ENCODE results near the gene WDR64. TPM values are rescaled to one million over a fixed set of nuclear protein-coding genes. Genes with fewer than 3 reads are reported as not detected.

WDR64 gene
- total and polyA plus RNA-seq, 2 of the 13 experiments (the other 11 are each of a cell fraction or from before 2014, with no cell fraction given): not detected

DNA sequence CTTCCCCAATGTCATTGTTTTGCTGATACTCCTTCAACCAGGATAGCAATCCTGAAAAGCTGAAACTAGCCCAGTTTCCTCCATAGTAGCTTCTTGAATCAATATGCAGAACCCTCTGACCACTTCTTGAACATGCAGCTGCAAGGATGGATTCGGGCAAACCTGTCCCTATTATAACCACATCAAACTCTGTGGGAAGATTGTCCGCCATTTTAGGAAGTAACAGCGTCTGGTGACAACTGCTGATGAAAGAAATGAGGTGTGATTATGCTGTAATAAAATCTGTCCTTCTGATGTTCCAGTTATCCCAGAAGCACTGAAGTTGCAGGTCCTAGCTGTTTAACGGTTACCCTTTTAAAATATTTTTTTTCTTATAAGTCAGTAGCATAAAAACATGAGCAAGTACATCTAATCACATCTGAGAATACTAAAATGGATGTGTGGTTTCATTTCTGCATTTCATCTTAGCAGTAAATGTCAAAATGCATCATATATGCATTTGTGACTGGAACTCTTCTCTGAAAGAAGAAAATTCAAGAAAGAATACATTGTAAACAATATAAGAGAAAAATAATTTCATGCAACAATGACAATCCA, 16.4 kb upstream of the WDR64 start:
- Histone ChIP-seq H3K36me3 (replicated peaks in 1 of 2; ENCODE audit: control insufficient read depth in 1 of 2, insufficient read depth in 2 of 2, low read length in 2 of 2) (peaks cover 2 to 18% of the 10 kb centered on the region in 2 experiments; a peak in 4 of 5 replicates), H3K27me3 (ENCODE audit: control insufficient read depth in 1 of 2, insufficient read depth in 2 of 2, low read length in 2 of 2) (no peaks in the 10 kb centered on the region; a peak in 1 of 5 replicates), H4K20me1 (ENCODE audit: insufficient read depth, low read length) (peaks cover 6% of the 10 kb centered on the region; the same call in 1 of the 2 replicates), H3K4me3 (replicated peaks in 1 of 3; ENCODE audit: insufficient read depth in 1 of 3, low read depth in 2 of 3, low read length in 3 of 3) (no peak overlapping the region), H3K4me1 (ENCODE audit: insufficient read depth, low read length) (peaks cover 39% of the 10 kb centered on the region), H3K27ac (ENCODE audit: extremely low read length, insufficient read depth, low read length) (no peak overlapping the region), H3K9me3 (ENCODE audit: low read length) (no peaks in the 10 kb centered on the region), H3K9ac (ENCODE audit: insufficient read depth, low read depth, low read length) (no peak overlapping the region), H3K79me2 (ENCODE audit: insufficient read depth, low read length) (peaks cover 24% of the 10 kb centered on the region), H2AFZ (ENCODE audit: low read length) (no peak overlapping the region), H3K4me2 (ENCODE audit: low read depth, low read length) (no peak overlapping the region)
- ChIA-PET POLR2A (no interaction called here), CTCF (ENCODE audit: low intra/inter-chr PET ratio, low total read pairs) (no interaction called here)
- FAIRE-seq (no peak), ATAC-seq (no peak), DNase-seq (ENCODE audit: low spot score) (no peak)
- in situ Hi-C loops (cut with HindIII; ENCODE audit: extremely low pct_ligation_motif_present, low pct_unique_long_range_greater_than_20kb): loop anchor here (10.0 kb wide), 1 partner anchor 111 kb away; no protein-coding TSS in a partner anchor
- TF ChIP-seq EED (CRISPR knock-in tag; IDR thresholded peaks at IDR 0.05): no peak
- TF ChIP-seq NR2F6 (IDR thresholded peaks at IDR 0.05): no peak
- no peak for TF ChIP-seq NR2F6 (CRISPR knock-in tag; IDR thresholded peaks at IDR 0.05)
- TF ChIP-seq, protein P1, sequence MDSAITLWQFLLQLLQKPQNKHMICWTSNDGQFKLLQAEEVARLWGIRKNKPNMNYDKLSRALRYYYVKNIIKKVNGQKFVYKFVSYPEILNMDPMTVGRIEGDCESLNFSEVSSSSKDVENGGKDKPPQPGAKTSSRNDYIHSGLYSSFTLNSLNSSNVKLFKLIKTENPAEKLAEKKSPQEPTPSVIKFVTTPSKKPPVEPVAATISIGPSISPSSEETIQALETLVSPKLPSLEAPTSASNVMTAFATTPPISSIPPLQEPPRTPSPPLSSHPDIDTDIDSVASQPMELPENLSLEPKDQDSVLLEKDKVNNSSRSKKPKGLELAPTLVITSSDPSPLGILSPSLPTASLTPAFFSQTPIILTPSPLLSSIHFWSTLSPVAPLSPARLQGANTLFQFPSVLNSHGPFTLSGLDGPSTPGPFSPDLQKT (CRISPR knock-in tag; IDR thresholded peaks at IDR 0.05; ENCODE audit: borderline replicate concordance): no peak
- no peak for TF ChIP-seq NR2F2 (IDR thresholded peaks at IDR 0.05; ENCODE audit: borderline replicate concordance, low read depth)
- no peak for TF ChIP-seq PPARG (CRISPR knock-in tag; conservative IDR thresholded peaks at IDR 0.05)
- no peak for TF ChIP-seq IKZF1 (IDR thresholded peaks at IDR 0.05)
- TF ChIP-seq KDM5A (IDR thresholded peaks at IDR 0.05; ENCODE audit: borderline replicate concordance, low read length): no peak
- TF ChIP-seq ZNF547 (CRISPR knock-in tag; IDR thresholded peaks at IDR 0.05): no peak
- no peak for TF ChIP-seq ZNF652 (CRISPR knock-in tag; IDR thresholded peaks at IDR 0.05; ENCODE audit: borderline replicate concordance, low read depth)
- TF ChIP-seq RBAK (CRISPR knock-in tag; IDR thresholded peaks at IDR 0.05): no peak
- TF ChIP-seq ZNF326 (CRISPR knock-in tag; IDR thresholded peaks at IDR 0.05; ENCODE audit: borderline replicate concordance): no peak
- TF ChIP-seq RAD51 (IDR thresholded peaks at IDR 0.05; ENCODE audit: borderline replicate concordance): no peak
- TF ChIP-seq HMGA1 (CRISPR knock-in tag; conservative IDR thresholded peaks at IDR 0.05): no peak
- no peak for TF ChIP-seq FOXK1 (CRISPR knock-in tag; IDR thresholded peaks at IDR 0.05; ENCODE audit: borderline replicate concordance, low read depth)
- BruUV-seq (replicated peaks): no TSS peak
- intact Hi-C loops (cut with micrococcal nuclease; ENCODE audit: unreplicated experiment): no loop called here
- 99% methylated on average over 4 of the region's 4 CpGs for WGBS (ENCODE audit: low lambda C conversion rate)
